Measurements from ENCODE around the gene SIPA1L3. TPM values are rescaled to one million over a fixed set of nuclear protein-coding genes. Genes with fewer than 3 reads are reported as not detected.

The SIPA1L3 gene
- total and polyA plus RNA-seq, 10 of the 15 experiments (the other 5 are each of a cell fraction or from before 2014, with no cell fraction given): 0.24 to 66.2 (median 19.1) TPM

- TF ChIP-seq ZNF687 (IDR thresholded peaks at IDR 0.05) (peak; percentile 55), WRNIP1 (IDR thresholded peaks at IDR 0.05; ENCODE audit: borderline replicate concordance, low read depth, low read length) (no peak), NRF1 (conservative IDR thresholded peaks at IDR 0.05; ENCODE audit: low read depth, low read length) (no peak), ETV6 (conservative IDR thresholded peaks at IDR 0.05 in 1 of 2, IDR thresholded peaks at IDR 0.05 in 1 of 2; ENCODE audit: borderline replicate concordance in 1 of 2, low read depth in 1 of 2) (peak in 1 of 2 experiments; percentile 86; a peak in 2 of 4 replicates), ZNF384 (IDR thresholded peaks at IDR 0.05; ENCODE audit: borderline replicate concordance, low read depth, low read length) (no peak), MYC (IDR thresholded peaks at IDR 0.05; ENCODE audit: insufficient read depth, insufficient read length, insufficient replicate concordance, low read length, severe bottlenecking) (no peak), RELB (IDR thresholded peaks at IDR 0.05; ENCODE audit: low read depth) (peak; percentile 81), TCF7 (IDR thresholded peaks at IDR 0.05; ENCODE audit: borderline replicate concordance) (peak; percentile 88), CBFB (IDR thresholded peaks at IDR 0.05; ENCODE audit: low read depth) (0 out of 2 replicates have a peak, but pooled peaks have one; percentile 34), POLR2A (IDR thresholded peaks at IDR 0.05; ENCODE audit: low read depth, low read length) (peak; percentile 44; the same call in 1 of the 2 replicates), HDAC6 (IDR thresholded peaks at IDR 0.05; ENCODE audit: unreplicated experiment) (no peak), MXI1 (IDR thresholded peaks at IDR 0.05; ENCODE audit: low read depth, low read length) (no peak), GATAD2B (conservative IDR thresholded peaks at IDR 0.05; ENCODE audit: low read depth) (no peak; the same call in 1 of the 2 replicates), EP300 (IDR thresholded peaks at IDR 0.05; ENCODE audit: borderline replicate concordance in 1 of 2, control insufficient read depth in 1 of 2, low read depth in 2 of 2, low read length in 2 of 2) (peak in 1 of 2 experiments; percentile 67; a peak in 2 of 4 replicates), CREB1 (IDR thresholded peaks at IDR 0.05; ENCODE audit: low read depth) (0 out of 2 replicates have a peak, but pooled peaks have one; percentile 29), RFX5 (IDR thresholded peaks at IDR 0.05; ENCODE audit: low read depth, low read length) (no peak), SUPT20H (IDR thresholded peaks at IDR 0.05; ENCODE audit: borderline replicate concordance, control insufficient read depth, low read depth, low read length) (no peak), HDGF (IDR thresholded peaks at IDR 0.05) (no peak), ZNF217 (IDR thresholded peaks at IDR 0.05) (peak; percentile 46), POLR2AphosphoS5 (IDR thresholded peaks at IDR 0.05; ENCODE audit: low read length) (peak; percentile 65; the same call in 1 of the 2 replicates), E2F4 (IDR thresholded peaks at IDR 0.05; ENCODE audit: low read depth, low read length) (no peak), NFXL1 (IDR thresholded peaks at IDR 0.05; ENCODE audit: borderline replicate concordance) (no peak), CHD1 (IDR thresholded peaks at IDR 0.05; ENCODE audit: low read depth, low read length) (no peak), ZSCAN29 (IDR thresholded peaks at IDR 0.05) (no peak)
Observed at GRCh38 chr19:37914908-37915307, 7.9 kb downstream of the SIPA1L3 start (continued).

Measured in GM12878 (cell line).